NCI-H2171 (cell line): Measurements from ENCODE around the gene CDC73.
"Not testable (repeated sequence)": the region's sequence is repeated elsewhere in the genome, so short reads cannot be mapped to it uniquely, and the experiment has no call there.

ENCODE experiments used
- DNase-seq: peaks from one replicate; lab custom pipeline; 2025; lab: John Stamatoyannopoulos, UW

Gene CDC73

GRCh38 chr1:193234530-193234929, 112.7 kb downstream of the CDC73 start:
- no peak for DNase-seq

GRCh38 chr1:193237381-193237978, 115.6 kb downstream of the CDC73 start:
- no peak for DNase-seq

- DNase-seq: no peak
Observed at GRCh38 chr1:193240609-193241008, 118.8 kb downstream of the CDC73 start.

DNA sequence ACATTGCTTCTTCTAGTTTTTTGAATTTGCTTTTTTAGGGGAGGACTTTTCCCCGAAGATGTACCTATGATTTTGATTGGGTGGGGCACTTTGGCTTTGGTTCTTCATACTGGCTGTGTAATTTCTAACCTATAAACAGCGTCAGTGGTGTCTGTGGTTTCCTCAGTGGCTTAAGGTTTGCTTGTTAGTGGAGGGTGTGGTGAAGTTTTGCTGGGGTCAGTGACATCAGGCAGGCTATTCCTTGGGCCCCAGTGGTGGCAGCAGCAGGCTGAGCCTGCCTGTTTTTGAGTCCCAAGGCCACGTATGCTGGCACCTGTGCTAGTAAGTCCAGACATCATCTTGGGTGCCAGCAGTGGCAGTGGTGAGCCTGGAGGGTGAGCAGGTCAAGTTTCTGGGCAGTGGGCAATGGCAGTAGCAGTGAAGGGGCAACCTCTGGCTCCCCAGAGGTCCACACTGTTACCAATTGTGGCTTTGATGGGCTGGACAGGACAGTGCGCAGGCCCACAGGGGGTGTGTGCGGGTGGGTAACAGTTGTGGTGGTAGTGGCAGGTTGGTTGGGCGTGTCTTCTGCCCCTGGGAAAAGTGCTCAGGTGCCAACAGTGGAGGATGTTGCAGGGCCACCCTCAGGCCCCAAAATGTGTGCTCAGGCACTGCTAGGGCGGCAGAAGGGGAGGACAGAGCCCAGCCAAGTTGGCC, 119.4 kb downstream of the CDC73 start:
- no peak for DNase-seq

- no peak for DNase-seq
Observed at GRCh38 chr1:193242000-193242399, 120.2 kb downstream of the CDC73 start.

GRCh38 chr1:193249187-193249586, 127.4 kb downstream of the CDC73 start:
- DNase-seq: no peak

- DNase-seq: no peak
Observed at GRCh38 chr1:193251950-193252349, 130.1 kb downstream of the CDC73 start.

DNA sequence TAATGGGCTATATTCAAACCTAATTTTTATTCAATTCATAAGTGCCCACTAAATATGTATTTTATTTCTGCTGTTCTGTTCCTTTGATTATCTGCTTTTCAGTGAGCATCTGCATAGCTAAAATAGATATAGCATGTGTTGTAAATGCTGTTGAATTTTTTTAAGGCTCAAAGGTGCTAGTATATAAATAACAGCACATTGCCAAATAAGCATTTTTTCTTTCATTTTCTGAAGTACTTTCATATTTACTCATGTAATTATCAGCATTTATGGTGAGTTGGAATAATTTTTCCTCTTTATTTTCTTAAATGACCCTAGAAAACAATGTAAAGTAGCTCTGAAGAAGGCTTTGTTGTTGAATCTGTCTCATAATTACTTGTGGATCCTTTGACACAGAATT, 134.2 kb downstream of the CDC73 start:
- no peak for DNase-seq

DNA sequence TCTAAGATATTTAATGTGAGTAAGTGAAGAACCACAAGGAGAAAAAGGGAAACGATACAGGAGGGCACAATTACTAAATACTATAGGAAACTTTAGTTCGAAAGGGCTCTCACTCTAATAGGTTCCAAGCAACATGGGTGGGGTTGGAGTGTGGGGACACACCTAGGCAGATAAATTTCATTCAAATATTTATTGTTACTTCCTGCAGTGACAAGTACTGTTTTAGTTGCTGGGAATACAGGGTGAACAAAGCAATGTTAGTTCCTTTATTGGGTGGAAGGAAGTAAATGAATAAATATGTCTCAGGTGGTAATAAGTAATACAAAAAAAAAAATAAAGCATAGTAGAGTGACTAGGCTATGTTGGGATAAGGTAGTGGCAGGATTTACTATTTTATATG, 137.8 kb downstream of the CDC73 start:
- DNase-seq: no peak

GRCh38 chr1:193260056-193260745, 138.4 kb downstream of the CDC73 start:
- peak; percentile 4 for DNase-seq

DNA sequence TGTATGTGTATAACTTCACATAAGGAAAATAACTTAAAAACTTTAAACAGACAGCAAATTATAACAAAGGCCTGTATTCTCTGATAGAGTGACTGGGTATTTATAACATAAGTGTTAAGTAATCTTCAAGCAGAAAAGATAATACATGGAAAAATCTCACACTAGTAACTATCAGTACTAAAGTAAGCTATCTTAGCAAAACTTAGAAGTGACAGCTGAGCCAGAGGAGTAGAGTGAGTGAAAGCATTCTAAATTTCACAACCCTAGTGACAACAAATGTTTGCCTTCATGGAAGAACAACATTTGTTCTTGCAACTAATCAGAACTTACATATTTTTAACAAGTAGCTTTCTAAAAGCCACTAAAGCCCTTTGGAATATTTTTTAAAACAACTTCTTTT, 139.1 kb downstream of the CDC73 start:
- no peak for DNase-seq

GRCh38 chr1:193262661-193263060, 140.8 kb downstream of the CDC73 start:
- DNase-seq: no peak

DNA sequence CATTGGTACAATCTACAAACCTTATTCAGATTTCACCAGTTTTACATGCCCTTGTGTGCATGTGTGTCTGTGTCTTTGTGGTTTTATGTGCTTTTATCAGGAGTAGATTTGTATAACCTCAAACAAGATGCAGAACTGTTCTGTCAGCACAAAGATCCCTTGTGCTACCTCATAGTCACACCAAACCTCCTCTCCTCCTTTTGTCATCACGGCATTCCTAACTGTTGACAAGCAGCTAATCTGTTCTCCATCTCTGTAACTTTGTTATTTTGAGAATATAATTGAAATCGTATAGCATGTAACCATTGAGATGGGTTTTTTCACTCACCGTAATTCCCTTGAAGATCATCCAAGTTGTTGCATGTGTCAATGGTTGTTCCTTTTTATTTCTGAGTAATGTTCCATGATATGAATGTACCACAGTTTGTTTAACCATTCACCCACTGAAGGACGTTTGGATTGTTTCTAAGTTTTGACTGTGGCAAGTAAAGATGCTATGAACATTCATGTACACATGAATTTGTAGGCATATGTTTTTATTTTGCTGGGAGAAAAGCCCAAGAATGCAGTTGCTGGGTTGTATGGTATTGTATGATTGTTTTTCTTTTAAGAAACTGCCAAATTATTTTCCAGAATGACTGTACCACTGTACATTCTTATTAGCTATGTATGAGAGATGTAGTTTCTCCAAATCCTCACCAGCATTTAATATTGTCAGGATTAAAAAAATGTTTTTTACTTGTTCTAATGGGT, 142.7 kb downstream of the CDC73 start:
- DNase-seq: no peak

GRCh38 chr1:193265716-193266115, 143.9 kb downstream of the CDC73 start:
- DNase-seq: no peak

DNA sequence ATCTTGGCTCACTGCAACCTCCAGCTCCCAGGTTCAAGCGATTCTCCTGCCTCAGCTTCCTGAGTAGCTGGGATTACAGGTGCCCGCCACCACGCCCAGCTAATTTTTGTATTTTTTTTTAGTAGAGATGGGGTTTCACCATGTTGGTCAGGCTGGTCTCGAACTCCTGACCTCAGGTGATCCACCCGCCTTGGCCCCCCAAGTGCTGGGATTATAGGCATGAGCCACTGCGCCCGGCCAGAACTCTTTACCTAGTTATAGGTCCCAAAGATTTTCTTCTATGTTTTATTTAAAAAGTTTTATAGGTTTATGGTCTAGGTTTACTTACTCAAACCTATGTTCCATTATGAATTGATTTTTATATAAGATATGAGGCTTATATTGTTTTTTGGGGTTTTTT, 145.0 kb downstream of the CDC73 start:
- DNase-seq: not testable (repeated sequence)

- DNase-seq: no peak
Observed at GRCh38 chr1:193270996-193271395, 149.2 kb downstream of the CDC73 start.

GRCh38 chr1:193275773-193276172, 153.9 kb downstream of the CDC73 start:
- DNase-seq: no peak

- DNase-seq: no peak
Observed at GRCh38 chr1:193278968-193279367, 157.1 kb downstream of the CDC73 start.

- no peak for DNase-seq
Observed at GRCh38 chr1:193281894-193282293, 160.1 kb downstream of the CDC73 start.

DNA sequence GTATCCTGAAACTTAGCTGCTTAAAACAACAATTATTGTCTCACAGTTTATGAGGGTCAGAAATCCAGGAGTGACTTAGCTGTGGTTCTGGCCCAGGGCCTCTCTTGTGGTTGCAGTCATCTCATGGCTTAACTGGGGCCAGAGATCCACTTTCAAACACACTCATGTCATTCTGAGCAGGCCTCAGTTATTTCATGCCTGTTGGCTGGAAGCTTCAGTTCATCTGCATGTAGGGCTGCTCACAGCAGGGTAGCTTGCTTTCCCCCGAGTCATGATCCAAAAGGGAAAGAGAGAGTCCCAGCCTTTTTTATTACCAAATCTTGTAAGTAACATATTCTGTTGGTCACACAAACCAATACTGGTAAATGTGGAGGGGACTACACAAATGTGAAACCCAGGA, 161.2 kb downstream of the CDC73 start:
- no peak for DNase-seq

DNA sequence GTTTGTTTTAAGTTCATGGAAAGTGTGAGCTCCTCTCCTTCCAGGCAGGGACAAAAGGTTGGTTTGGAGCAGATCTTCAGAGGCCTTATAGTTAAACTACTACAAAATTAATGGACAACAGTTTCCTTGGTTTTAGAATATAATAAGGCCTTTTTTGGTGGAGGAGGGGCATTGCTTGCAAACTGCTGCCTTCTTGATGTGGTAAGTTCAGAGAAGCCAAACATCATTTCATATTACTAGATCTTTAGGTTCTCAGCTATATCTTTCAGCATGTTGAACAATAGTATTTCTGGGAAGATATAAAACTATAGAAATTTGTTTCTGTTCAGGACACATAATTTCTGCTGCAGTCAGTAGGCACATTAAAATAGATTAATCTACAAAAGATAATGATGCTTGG, 162.4 kb downstream of the CDC73 start:
- no peak for DNase-seq

- no peak for DNase-seq
Observed at GRCh38 chr1:193285641-193286040, 163.8 kb downstream of the CDC73 start.
